Neuronal stem cell (in vitro differentiated cells): ENCODE measurements around the gene SERHL2.
"Not testable (repeated sequence)": the region's sequence is repeated elsewhere in the genome, so short reads cannot be mapped to it uniquely, and the experiment has no call there.

Source experiments
- DNase-seq: peaks from one replicate; pipeline ENCODE4 v3.0.0-alpha.2; 2013; ENCODE audit warnings: low spot score
- H2AFZ ChIP-seq: one replicate; pipeline ENCODE4 v1.6.1; 2013; ENCODE audit warnings: mild to moderate bottlenecking, low read length, inconsistent platforms
- H2AK5ac ChIP-seq: 2 replicates; pipeline ENCODE4 v1.6.1; 2013; ENCODE audit warnings: low read depth, mild to moderate bottlenecking, inconsistent platforms, low read length, moderate library complexity, mixed read lengths
- H2BK120ac ChIP-seq: 2 replicates; pipeline ENCODE4 v1.6.1; 2013; ENCODE audit warnings: low read depth, mild to moderate bottlenecking, inconsistent platforms, low read length, moderate library complexity, mixed read lengths
- H2BK12ac ChIP-seq: one replicate; pipeline ENCODE4 v1.6.1; 2013; ENCODE audit warnings: low read length, inconsistent platforms
- H2BK15ac ChIP-seq: 2 replicates; pipeline ENCODE4 v1.6.1; 2013; ENCODE audit warnings: mild to moderate bottlenecking, low read length, inconsistent platforms, mixed read lengths
- H2BK5ac ChIP-seq: one replicate; pipeline ENCODE4 v1.6.1; 2013; ENCODE audit warnings: inconsistent platforms, mild to moderate bottlenecking, low read length, moderate library complexity
- H3K14ac ChIP-seq: one replicate; pipeline ENCODE4 v1.6.1; 2013; ENCODE audit warnings: low read length, inconsistent platforms
- H3K18ac ChIP-seq: 2 replicates; pipeline ENCODE4 v1.6.1; 2013; ENCODE audit warnings: low read length, inconsistent platforms
- H3K23ac ChIP-seq: 2 replicates; pipeline ENCODE4 v1.6.1; 2013; ENCODE audit warnings: low read depth, mild to moderate bottlenecking, mixed read lengths, low read length, inconsistent platforms; ENCODE audit not compliant: poor library complexity
- H3K27ac ChIP-seq: replicated peaks from 3 replicates; pipeline ENCODE4 v1.5.1; 2013; ENCODE audit warnings: low read length, inconsistent platforms
- H3K27me3 ChIP-seq, 3 experiments: 2 replicates each; pipeline ENCODE4 v1.6.1; 2013; ENCODE audit warnings: low read length in 3 of 3, mild to moderate bottlenecking in 2 of 3, inconsistent platforms in 1 of 3, low read depth in 1 of 3, mixed read lengths in 1 of 3, moderate library complexity in 1 of 3; ENCODE audit not compliant: control insufficient read depth in 3 of 3, insufficient read depth in 3 of 3
- H3K36me3 ChIP-seq, 2 donors: replicated peaks in 1 of 2; 2 replicates each; pipeline ENCODE4 v1.6.1; 2013; ENCODE audit warnings: low read length in 2 of 2; ENCODE audit not compliant: control insufficient read depth in 2 of 2, insufficient read depth in 2 of 2
- H3K4ac ChIP-seq: 2 replicates; pipeline ENCODE4 v1.6.1; 2013; ENCODE audit warnings: inconsistent platforms, mild to moderate bottlenecking, low read length, moderate library complexity
- H3K4me1 ChIP-seq, 2 donors: 1 replicate in 1 of 2; 2 replicates in 1 of 2; pipeline ENCODE4 v1.6.1; 2013; ENCODE audit warnings: low read length in 2 of 2, low read depth in 1 of 2; ENCODE audit not compliant: control insufficient read depth in 2 of 2, insufficient read depth in 1 of 2
- H3K4me2 ChIP-seq: one replicate; pipeline ENCODE4 v1.6.1; 2013; ENCODE audit warnings: mild to moderate bottlenecking, low read length, inconsistent platforms; ENCODE audit not compliant: insufficient read depth, poor library complexity, severe bottlenecking
- H3K4me3 ChIP-seq, 2 donors: 2 replicates each; pipeline ENCODE4 v1.5.1; 2013; ENCODE audit warnings: low read length in 2 of 2, mild to moderate bottlenecking in 2 of 2, inconsistent platforms in 1 of 2, moderate library complexity in 1 of 2
- H3K79me1 ChIP-seq: one replicate; pipeline ENCODE4 v1.6.1; 2013; ENCODE audit warnings: low read depth, mild to moderate bottlenecking, inconsistent platforms, low read length, moderate library complexity
- H3K9ac ChIP-seq: one replicate; pipeline ENCODE4 v1.6.1; 2013; ENCODE audit warnings: mild to moderate bottlenecking, low read depth, low read length, inconsistent platforms; ENCODE audit not compliant: poor library complexity
- H3K9me3 ChIP-seq, 2 donors: replicated peaks in 1 of 2; 2 replicates each; pipeline versions ENCODE3 to v1.6.1; 2013; ENCODE audit warnings: low read length in 2 of 2, mild to moderate bottlenecking in 2 of 2, inconsistent platforms in 1 of 2, low read depth in 1 of 2, mixed read lengths in 1 of 2, moderate library complexity in 1 of 2; ENCODE audit not compliant: control insufficient read depth in 2 of 2, insufficient read depth in 1 of 2
- H4K8ac ChIP-seq: one replicate; pipeline ENCODE4 v1.6.1; 2013; ENCODE audit warnings: low read depth, mild to moderate bottlenecking, inconsistent platforms, low read length, moderate library complexity
- H4K91ac ChIP-seq: one replicate; pipeline ENCODE4 v1.6.1; 2013; ENCODE audit warnings: low read length, low read depth, mild to moderate bottlenecking, inconsistent platforms; ENCODE audit not compliant: poor library complexity
- WGBS, 2 donors: extraction: QIAGEN DNeasy Blood & Tissue Kit; methylation state at CpG; one replicate each; pipeline ENCODE4 v1.1.7; 2013; ENCODE audit warnings: missing lambda C conversion rate in 2 of 2, mixed read lengths in 1 of 2; ENCODE audit not compliant: insufficient read length in 2 of 2, insufficient replicate concordance in 1 of 2; ENCODE audit errors: extremely low coverage in 2 of 2; 5-methylcytosine and 5-hydroxymethylcytosine counted together

SERHL2 gene

DNA sequence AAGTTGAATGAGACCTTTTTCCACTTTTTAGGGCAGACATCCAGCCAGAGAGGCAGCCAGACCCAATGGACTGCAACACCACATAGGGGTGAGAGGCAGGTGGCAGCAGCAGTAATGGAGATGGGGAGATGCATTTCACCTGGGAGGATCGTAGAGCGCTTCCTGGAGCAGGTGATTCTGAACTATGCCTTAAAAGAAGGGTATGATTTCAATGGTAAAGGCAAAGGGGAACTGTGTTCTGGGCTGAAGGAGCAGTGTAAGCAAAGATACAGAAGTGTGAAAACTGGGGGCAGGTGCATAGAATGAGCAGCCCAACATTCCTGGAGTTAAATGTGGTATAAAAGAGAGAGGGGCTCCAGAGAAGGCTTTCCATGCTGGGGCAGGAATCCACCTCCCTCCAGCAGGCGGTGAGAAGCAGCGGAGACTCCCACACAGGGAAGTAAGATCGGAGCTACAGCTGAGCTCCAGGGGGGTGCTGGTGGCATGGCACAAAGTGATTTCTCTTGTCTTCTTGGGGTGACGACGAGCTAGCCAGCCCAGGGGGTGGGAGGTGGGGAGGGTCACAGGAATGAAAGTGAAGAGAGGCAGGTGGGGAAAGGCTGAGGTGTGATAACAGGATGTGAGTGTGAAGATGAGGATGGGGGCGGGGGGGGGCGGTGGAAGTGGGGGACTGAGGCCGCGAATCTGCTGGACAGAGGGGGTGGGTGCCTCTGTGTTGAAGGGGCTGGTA, 4.3 kb upstream of the SERHL2 start:
- H3K79me1 ChIP-seq: no peaks in the 10 kb centered on the region
- H3K14ac ChIP-seq: no peak overlapping the region
- DNase-seq: no peak
- no peak overlapping the region for H3K4ac ChIP-seq
- peaks cover 0 to 11% of the 10 kb centered on the region in 2 donors for H3K4me1 ChIP-seq
- no peak overlapping the region for H2AK5ac ChIP-seq
- no peak overlapping the region for H3K9ac ChIP-seq
- no peaks in the 10 kb centered on the region for H3K36me3 ChIP-seq
- no peak overlapping the region for H4K8ac ChIP-seq
- H3K27me3 ChIP-seq: no peaks in the 10 kb centered on the region
- no peak overlapping the region for H4K91ac ChIP-seq
- peaks cover 0 to 4% of the 10 kb centered on the region in 2 donors for H3K9me3 ChIP-seq
- no peak overlapping the region for H3K18ac ChIP-seq
- no peak overlapping the region for H2AFZ ChIP-seq
- no peak overlapping the region for H3K4me3 ChIP-seq
- H3K4me2 ChIP-seq: no peak overlapping the region
- no peak overlapping the region for H2BK5ac ChIP-seq
- H2BK12ac ChIP-seq: no peak overlapping the region
- no peak overlapping the region for H3K27ac ChIP-seq
- no CpG with 5 or more reads among the region's 11 CpGs for WGBS, 2 donors
- H2BK15ac ChIP-seq: no peak overlapping the region
- H3K23ac ChIP-seq: no peak overlapping the region
- no peak overlapping the region for H2BK120ac ChIP-seq

DNA sequence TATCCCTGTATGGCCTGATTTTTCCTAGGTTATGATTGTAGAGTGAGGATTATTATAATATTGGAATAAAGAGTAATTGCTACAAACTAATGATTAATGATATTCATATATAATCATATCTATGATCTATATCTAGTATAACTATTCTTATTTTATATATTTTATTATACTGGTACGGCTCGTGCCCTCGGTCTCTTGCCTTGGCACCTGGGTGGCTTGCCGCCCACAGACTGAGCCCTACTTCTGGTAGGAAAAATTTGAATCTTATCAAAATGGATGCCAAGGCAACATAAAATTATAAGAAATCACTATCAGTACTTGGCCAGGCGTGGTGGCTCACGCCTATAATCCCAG, 1.5 kb upstream of the SERHL2 start:
- H2BK5ac ChIP-seq: not testable (repeated sequence)

DNA sequence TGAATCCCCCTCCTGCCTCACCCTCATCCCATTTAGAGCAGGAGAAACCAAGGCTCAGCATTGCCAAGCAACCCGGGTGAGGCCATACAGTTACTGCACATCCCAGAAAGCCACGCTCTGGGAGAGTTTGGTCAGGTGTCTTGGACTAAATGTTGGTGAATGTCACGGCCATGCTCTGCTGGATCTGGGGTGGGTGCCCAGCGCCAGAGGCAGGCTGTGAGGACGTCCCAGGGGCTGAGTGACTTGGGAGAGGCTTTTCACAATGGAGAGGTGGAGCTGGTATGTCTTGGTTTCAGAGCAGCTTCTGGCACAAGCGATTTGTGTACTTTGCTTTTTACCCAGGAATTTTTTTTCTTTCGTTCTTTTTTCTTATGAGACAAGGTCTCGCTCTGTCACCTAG, 6.6 kb downstream of the SERHL2 start:
- Histone ChIP-seq H4K8ac (no peak overlapping the region), H3K27ac (no peak overlapping the region), H2BK120ac (no peak overlapping the region), H3K27me3 (no peaks in the 10 kb centered on the region), H3K9me3 (no peaks in the 10 kb centered on the region), H3K4me1 (peaks cover 0 to 7% of the 10 kb centered on the region in 2 donors), H2BK12ac (no peak overlapping the region), H4K91ac (no peak overlapping the region), H3K14ac (no peak overlapping the region), H3K4me2 (no peak overlapping the region), H3K18ac (no peak overlapping the region), H3K4me3 (no peak overlapping the region), H2BK5ac (no peak overlapping the region), H3K4ac (no peak overlapping the region), H3K23ac (no peak overlapping the region), H3K9ac (no peak overlapping the region), H2AK5ac (no peak overlapping the region), H2AFZ (no peak overlapping the region), H3K79me1 (no peaks in the 10 kb centered on the region), H3K36me3 (no peaks in the 10 kb centered on the region), H2BK15ac (no peak overlapping the region)
- WGBS, 2 donors: no CpG with 5 or more reads among the region's 8 CpGs
- DNase-seq: no peak

More for the DNA sequence above, 1.5 kb upstream of the SERHL2 start:
- not testable (repeated sequence) for H2BK15ac ChIP-seq, H3K4me2 ChIP-seq, H3K9ac ChIP-seq, H3K23ac ChIP-seq, H3K79me1 ChIP-seq, H3K14ac ChIP-seq, H2AK5ac ChIP-seq, H3K18ac ChIP-seq, DNase-seq, H3K27ac ChIP-seq, H3K9me3 ChIP-seq, H3K27me3 ChIP-seq, H2BK120ac ChIP-seq, H4K8ac ChIP-seq, H3K36me3 ChIP-seq, H2BK12ac ChIP-seq, H4K91ac ChIP-seq, H3K4me3 ChIP-seq, H3K4ac ChIP-seq, H2AFZ ChIP-seq
- peaks cover 0 to 11% of the 10 kb centered on the region in 2 donors for H3K4me1 ChIP-seq
- WGBS, 2 donors: no CpG with 5 or more reads among the region's 6 CpGs

DNA sequence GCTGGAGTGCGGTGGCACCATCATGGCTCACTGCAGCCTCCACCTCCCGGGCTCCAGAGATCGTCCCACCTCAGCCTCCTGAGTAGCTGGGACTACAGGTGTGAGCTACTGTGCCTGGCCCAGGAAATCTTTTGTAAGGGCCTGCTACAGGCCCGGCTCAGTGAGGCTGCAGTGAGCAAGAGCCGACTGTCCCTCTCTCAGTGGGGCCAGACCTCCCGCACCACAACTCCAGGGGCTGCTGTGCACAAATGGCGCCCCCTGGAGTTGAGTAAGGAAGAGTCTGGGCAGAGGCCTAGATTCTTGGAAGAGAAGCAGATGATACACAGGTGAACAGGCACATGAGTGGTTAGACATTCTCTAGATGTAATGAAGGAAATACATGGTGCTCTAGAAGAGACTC, 7.0 kb downstream of the SERHL2 start:
- Histone ChIP-seq H3K14ac (no peak overlapping the region), H3K4me2 (no peak overlapping the region), H2BK12ac (no peak overlapping the region), H2BK15ac (no peak overlapping the region), H2BK120ac (no peak overlapping the region), H4K91ac (no peak overlapping the region), H3K9ac (no peak overlapping the region), H3K36me3 (peaks cover 0 to 4% of the 10 kb centered on the region in 2 donors), H4K8ac (no peak overlapping the region), H3K27ac (no peak overlapping the region), H2AFZ (no peak overlapping the region), H3K9me3 (no peaks in the 10 kb centered on the region), H3K4me1 (peaks cover 0 to 7% of the 10 kb centered on the region in 2 donors), H3K23ac (no peak overlapping the region), H3K27me3 (no peaks in the 10 kb centered on the region), H2BK5ac (peak overlapping the region; percentile 17), H3K4ac (no peak overlapping the region), H3K18ac (no peak overlapping the region), H3K4me3 (no peak overlapping the region), H2AK5ac (no peak overlapping the region), H3K79me1 (no peaks in the 10 kb centered on the region)
- DNase-seq: peak; percentile 11
- no CpG with 5 or more reads among the region's 7 CpGs for WGBS, 2 donors
